GM12872 (cell line): Measurements from ENCODE around the gene FAM171A2.

Source experiments
- TF ChIP-seq, protein P1 (sequence below): IDR thresholded peaks from 3 replicates; pipeline ENCODE4 v1.5.1; 2011; ENCODE audit warnings: low read depth, mild to moderate bottlenecking, low read length, moderate library complexity; ENCODE audit not compliant: insufficient read depth

Gene FAM171A2

DNA sequence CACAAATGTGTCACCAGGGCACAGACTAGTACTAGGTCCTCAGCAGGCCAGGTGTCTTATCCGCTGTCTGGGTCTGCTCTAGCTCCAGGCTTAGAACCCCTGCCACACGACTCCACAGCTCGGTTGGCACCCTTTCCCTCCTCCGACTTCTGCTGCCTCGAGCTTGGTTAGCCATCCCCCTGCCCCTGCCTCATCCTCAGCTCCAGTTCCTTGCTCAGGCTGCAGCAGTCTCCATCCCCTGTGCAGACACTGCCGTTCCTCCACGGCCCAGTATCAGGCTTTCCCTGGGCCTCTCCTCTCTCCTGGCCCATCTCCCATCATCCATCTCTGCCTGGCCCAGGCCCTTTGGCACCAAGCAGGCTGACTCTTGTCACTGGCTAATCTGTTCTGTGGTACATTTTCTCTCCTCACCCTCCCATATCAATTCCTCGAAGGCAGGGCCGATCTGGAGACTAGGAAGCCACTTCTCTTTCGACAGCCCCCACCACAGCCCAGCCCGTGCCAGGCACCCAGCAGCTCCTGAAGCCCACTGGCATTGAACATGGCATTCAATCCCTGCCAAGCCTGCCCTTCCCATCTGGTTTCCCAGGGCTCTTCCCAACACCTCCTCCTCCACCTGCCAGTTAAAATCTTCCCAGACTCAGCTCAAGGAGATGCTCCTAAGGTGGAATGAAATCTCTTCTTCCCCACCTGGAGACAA lies 20.0 kb downstream of the FAM171A2 start:
- TF ChIP-seq, protein P1, sequence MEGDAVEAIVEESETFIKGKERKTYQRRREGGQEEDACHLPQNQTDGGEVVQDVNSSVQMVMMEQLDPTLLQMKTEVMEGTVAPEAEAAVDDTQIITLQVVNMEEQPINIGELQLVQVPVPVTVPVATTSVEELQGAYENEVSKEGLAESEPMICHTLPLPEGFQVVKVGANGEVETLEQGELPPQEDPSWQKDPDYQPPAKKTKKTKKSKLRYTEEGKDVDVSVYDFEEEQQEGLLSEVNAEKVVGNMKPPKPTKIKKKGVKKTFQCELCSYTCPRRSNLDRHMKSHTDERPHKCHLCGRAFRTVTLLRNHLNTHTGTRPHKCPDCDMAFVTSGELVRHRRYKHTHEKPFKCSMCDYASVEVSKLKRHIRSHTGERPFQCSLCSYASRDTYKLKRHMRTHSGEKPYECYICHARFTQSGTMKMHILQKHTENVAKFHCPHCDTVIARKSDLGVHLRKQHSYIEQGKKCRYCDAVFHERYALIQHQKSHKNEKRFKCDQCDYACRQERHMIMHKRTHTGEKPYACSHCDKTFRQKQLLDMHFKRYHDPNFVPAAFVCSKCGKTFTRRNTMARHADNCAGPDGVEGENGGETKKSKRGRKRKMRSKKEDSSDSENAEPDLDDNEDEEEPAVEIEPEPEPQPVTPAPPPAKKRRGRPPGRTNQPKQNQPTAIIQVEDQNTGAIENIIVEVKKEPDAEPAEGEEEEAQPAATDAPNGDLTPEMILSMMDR, result no peak

DNA sequence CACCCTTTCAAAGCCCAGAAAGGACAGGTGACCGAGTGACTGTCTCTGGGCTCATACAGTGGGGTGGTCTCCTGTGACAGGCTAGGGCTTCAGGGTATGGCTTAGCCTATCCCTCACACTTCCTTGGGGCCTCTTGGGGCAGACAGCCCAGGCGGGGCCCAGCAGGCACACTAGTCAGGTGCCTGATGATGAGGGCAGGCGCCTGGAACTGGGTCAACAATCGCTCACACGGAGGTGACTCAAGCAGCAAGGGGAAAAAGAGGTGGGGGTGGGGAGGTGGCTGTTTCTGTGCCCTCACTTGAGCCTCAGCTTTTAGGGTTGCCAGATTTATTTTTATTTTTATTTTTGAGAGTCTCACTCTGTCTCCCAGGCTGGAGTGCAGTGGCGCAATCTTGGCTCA lies 25.0 kb downstream of the FAM171A2 start:
- TF ChIP-seq, protein P1, result no peak

DNA sequence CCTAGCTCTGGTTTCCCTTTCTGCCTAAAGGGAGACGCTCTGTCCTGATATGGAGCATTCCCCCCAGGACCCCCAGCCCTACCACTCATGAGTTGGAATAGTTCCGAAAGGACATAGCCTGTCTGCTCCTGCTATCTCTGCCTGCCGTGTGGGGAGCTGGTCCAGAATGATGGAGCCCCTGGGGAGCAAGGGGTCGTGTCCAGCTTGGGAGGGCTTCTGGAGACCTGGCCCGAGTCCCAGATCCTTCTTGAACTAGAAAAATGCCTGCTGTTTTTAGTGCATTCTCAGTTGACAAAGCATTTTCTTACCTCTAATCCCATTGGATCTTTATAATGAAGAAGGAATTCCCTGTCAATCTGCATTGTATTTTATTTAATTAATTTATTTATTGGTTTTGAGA lies 27.7 kb downstream of the FAM171A2 start:
- TF ChIP-seq, protein P1, result no peak

DNA sequence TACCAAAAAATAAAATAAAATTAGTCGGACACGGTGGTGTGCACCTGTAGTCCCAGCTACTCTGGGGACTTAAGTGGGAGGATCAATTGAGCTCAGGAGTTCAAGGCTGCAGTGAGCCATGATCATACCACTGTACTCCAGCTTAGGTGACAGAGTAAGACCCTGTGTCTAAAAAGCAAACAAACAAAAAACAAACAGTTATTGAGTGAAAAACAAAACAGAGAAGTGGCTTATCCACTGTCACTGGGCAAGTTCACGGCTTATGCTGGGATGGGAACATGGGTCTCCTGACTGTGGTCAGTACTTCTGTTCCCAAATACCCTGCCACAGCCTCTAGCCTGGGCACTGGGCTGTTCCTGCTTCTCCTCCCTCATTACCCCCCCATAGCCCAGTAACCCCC lies 28.1 kb downstream of the FAM171A2 start:
- TF ChIP-seq, protein P1, result no peak

DNA sequence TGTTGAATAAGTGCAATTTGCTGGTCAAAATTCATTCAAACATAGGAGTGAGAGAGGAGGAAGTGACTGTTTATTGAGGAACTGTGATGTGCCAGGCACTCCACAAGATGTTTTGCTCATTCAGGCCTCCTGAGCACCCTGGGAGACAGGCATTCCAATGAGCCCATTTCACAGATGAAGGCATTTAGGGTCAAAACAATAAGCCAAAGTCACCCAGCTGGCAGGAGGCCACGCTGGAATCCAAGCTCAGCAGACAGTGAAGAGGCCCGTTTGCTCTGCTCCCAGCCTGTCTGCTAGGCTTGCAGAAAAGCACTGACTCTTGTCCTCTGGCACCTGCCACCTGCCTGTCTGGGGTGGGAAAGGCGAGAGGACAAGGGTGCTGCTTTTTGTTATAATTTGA lies 28.9 kb downstream of the FAM171A2 start:
- TF ChIP-seq, protein P1, result no peak

DNA sequence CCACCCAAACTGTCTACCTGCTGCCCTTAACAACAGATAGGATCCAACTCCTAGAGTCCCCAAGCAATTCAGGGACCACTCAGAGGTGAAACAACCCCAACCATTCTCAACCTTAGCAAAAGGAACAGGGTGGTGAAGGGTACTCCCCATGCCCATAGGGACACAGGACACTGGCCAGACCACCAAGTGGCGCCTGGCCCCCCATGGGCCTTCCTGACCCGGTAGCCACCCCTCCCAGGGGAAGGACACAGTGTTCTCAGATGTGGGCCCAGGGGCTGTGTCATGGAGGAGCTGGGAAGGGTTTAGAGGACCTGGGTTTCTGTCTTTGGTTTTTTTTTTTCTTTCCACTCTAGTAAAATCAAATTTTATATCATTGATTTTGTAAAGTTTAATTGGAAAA lies 29.3 kb downstream of the FAM171A2 start:
- TF ChIP-seq, protein P1, result no peak

DNA sequence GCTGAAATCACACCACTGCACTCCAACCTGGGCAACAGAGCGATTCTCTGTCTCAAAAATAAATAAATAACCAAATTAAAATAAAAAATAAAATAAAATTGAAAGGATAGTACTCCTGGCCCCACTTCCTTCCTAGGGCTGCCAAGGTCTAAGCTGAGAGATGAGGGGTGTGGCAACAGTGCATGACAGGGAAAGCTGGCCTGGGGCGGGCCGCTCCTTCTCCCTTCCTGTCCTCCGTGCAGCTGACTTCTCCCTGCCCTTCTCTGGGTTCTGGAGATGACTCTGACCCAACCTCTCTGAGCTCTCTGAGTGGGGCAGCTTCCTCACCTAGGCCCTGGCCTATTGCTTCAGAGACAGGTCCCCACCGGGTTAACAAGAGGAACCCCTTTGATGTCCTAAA lies 30.3 kb downstream of the FAM171A2 start:
- TF ChIP-seq, protein P1, result no peak

DNA sequence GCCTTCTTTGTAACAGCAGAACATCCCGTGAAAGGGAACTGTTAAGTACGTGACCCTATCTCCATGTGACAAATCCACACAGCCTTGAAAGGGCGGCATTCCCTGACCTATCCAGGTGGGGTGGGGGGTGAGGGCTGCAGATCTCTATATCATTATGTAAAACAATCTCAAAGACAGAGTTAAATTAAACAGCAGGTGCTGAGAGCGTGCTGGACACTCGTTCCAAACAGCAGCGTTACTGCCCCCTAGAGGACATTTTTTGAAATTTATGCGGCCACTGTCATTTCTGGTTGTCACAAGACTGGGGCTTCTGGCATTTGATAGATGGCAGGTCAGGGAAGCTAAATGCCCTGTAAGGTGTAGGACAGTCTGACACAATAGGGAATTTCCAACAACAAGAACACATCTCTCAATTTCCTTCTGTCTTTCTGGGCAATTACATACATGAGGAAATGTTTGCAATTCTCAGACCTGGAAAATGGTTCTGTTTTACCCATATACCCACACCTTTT lies 32.3 kb downstream of the FAM171A2 start:
- TF ChIP-seq, protein P1, result peak; percentile 82
